ENCODE measurements around the gene JMJD7. TPM values are rescaled to one million over a fixed set of nuclear protein-coding genes. Genes with fewer than 3 reads are reported as not detected.

Gene JMJD7
- total RNA-seq, 1 experiment from 2014 or later, result 7.5 TPM

- Histone ChIP-seq H3K27me3 (no peaks in the 10 kb centered on the region), H3K27ac (no peak overlapping the region), H3K9me3 (replicated peaks) (no peaks in the 10 kb centered on the region), H3K4me1 (peaks cover 8% of the 10 kb centered on the region), H3K4me3 (no peak overlapping the region), H3K36me3 (no peaks in the 10 kb centered on the region; the same call in 1 of the 2 replicates)
- no peak for DNase-seq
These were observed 9.0 kb downstream of the JMJD7 start for GRCh38 chr15:41836713-41837454.

GRCh38 chr15:41838400-41838897, 10.6 kb downstream of the JMJD7 start, which contains the start of gene PLA2G4B:
PLA2G4B (plus strand) TSS chr15:41838847; CDS start chr15:41838914, 67 bp downstream.
- Histone ChIP-seq H3K9me3 (replicated peaks) (no peaks in the 10 kb centered on the region), H3K4me1 (peaks cover 8% of the 10 kb centered on the region), H3K27me3 (no peaks in the 10 kb centered on the region), H3K27ac (no peak within 1 kb of the TSS), H3K4me3 (no peak within 1 kb of the TSS), H3K36me3 (no peaks in the 10 kb centered on the region; the same call in 1 of the 2 replicates)
- DNase-seq, result no peak

- Histone ChIP-seq H3K4me3 (no peak overlapping the region), H3K9me3 (replicated peaks) (no peaks in the 10 kb centered on the region), H3K36me3 (no peaks in the 10 kb centered on the region; the same call in 1 of the 2 replicates), H3K27me3 (no peaks in the 10 kb centered on the region), H3K27ac (no peak overlapping the region), H3K4me1 (peaks cover 8% of the 10 kb centered on the region)
- no peak for DNase-seq
These were observed 12.0 kb downstream of the JMJD7 start for GRCh38 chr15:41839781-41840491.

GRCh38 chr15:41840673-41841072, 12.8 kb downstream of the JMJD7 start:
- H3K27me3 ChIP-seq, result no peaks in the 10 kb centered on the region
- no peak overlapping the region for H3K4me3 ChIP-seq
- no peak overlapping the region for H3K27ac ChIP-seq
- H3K9me3 ChIP-seq (replicated peaks), result no peaks in the 10 kb centered on the region
- no peaks in the 10 kb centered on the region; the same call in 1 of the 2 replicates for H3K36me3 ChIP-seq
- H3K4me1 ChIP-seq, result peaks cover 7% of the 10 kb centered on the region
- DNase-seq, result no peak

- Histone ChIP-seq H3K27ac (no peak overlapping the region), H3K27me3 (no peaks in the 10 kb centered on the region), H3K4me1 (peaks cover 4% of the 10 kb centered on the region), H3K4me3 (no peak overlapping the region), H3K9me3 (replicated peaks) (no peaks in the 10 kb centered on the region), H3K36me3 (peaks cover under 1% of the 10 kb centered on the region)
- DNase-seq, result no peak
These were observed 13.2 kb downstream of the JMJD7 start for GRCh38 chr15:41841131-41841530.

GRCh38 chr15:41842229-41842628, 14.3 kb downstream of the JMJD7 start:
- no peak for DNase-seq
- no peaks in the 10 kb centered on the region for H3K27me3 ChIP-seq
- H3K36me3 ChIP-seq, result peaks cover 3% of the 10 kb centered on the region

GRCh38 chr15:41843571-41843970, 15.7 kb downstream of the JMJD7 start:
- H3K27me3 ChIP-seq, result no peaks in the 10 kb centered on the region
- DNase-seq, result no peak
- no peaks in the 10 kb centered on the region for H3K4me1 ChIP-seq
- H3K9me3 ChIP-seq (replicated peaks), result no peaks in the 10 kb centered on the region
- no peak overlapping the region for H3K4me3 ChIP-seq
- H3K36me3 ChIP-seq, result peaks cover 3% of the 10 kb centered on the region
- H3K27ac ChIP-seq, result no peak overlapping the region

More at GRCh38 chr15:41842229-41842628, 14.3 kb downstream of the JMJD7 start:
- no peak overlapping the region for H3K27ac ChIP-seq
- H3K4me3 ChIP-seq, result no peak overlapping the region
- H3K9me3 ChIP-seq (replicated peaks), result no peaks in the 10 kb centered on the region
- H3K4me1 ChIP-seq, result no peaks in the 10 kb centered on the region

GRCh38 chr15:41844814-41845213, 16.9 kb downstream of the JMJD7 start:
- no peaks in the 10 kb centered on the region for H3K4me1 ChIP-seq
- no peak overlapping the region for H3K4me3 ChIP-seq
- no peak overlapping the region for H3K27ac ChIP-seq
- H3K36me3 ChIP-seq, result peaks cover 3% of the 10 kb centered on the region
- no peak for DNase-seq
- H3K27me3 ChIP-seq, result no peaks in the 10 kb centered on the region
- H3K9me3 ChIP-seq (replicated peaks), result no peaks in the 10 kb centered on the region

GRCh38 chr15:41847206-41847605, 19.3 kb downstream of the JMJD7 start:
- H3K4me1 ChIP-seq, result no peaks in the 10 kb centered on the region; the same call in 1 of the 2 replicates
- no peaks in the 10 kb centered on the region for H3K27me3 ChIP-seq
- no peaks in the 10 kb centered on the region for H3K9me3 ChIP-seq (replicated peaks)
- H3K36me3 ChIP-seq, result peaks cover 3% of the 10 kb centered on the region
- no peak overlapping the region for H3K4me3 ChIP-seq
- no peak overlapping the region for H3K27ac ChIP-seq
- DNase-seq, result no peak

GRCh38 chr15:41847981-41848380, 20.1 kb downstream of the JMJD7 start:
- Histone ChIP-seq H3K9me3 (replicated peaks) (no peaks in the 10 kb centered on the region), H3K27ac (no peak overlapping the region), H3K36me3 (peaks cover 3% of the 10 kb centered on the region), H3K4me3 (no peak overlapping the region), H3K4me1 (no peaks in the 10 kb centered on the region; the same call in 1 of the 2 replicates), H3K27me3 (no peaks in the 10 kb centered on the region)
- DNase-seq, result no peak

- Histone ChIP-seq H3K27ac (no peak overlapping the region), H3K36me3 (peaks cover 3% of the 10 kb centered on the region; the same call in 1 of the 2 replicates), H3K27me3 (no peaks in the 10 kb centered on the region), H3K9me3 (replicated peaks) (no peaks in the 10 kb centered on the region), H3K4me3 (no peak overlapping the region), H3K4me1 (no peaks in the 10 kb centered on the region; the same call in 1 of the 2 replicates)
- no peak for DNase-seq
These were observed 20.7 kb downstream of the JMJD7 start for GRCh38 chr15:41848631-41849030.

- H3K36me3 ChIP-seq, result peaks cover 3% of the 10 kb centered on the region; the same call in 1 of the 2 replicates
- no peaks in the 10 kb centered on the region; the same call in 1 of the 2 replicates for H3K4me1 ChIP-seq
- H3K27me3 ChIP-seq, result no peaks in the 10 kb centered on the region
- no peak overlapping the region for H3K4me3 ChIP-seq
- no peak overlapping the region for H3K27ac ChIP-seq
- no peaks in the 10 kb centered on the region for H3K9me3 ChIP-seq (replicated peaks)
- no peak for DNase-seq
These were observed 21.3 kb downstream of the JMJD7 start for GRCh38 chr15:41849204-41849603.

GRCh38 chr15:41849861-41850260, 22.0 kb downstream of the JMJD7 start:
- DNase-seq, result no peak
- Histone ChIP-seq H3K9me3 (replicated peaks) (no peaks in the 10 kb centered on the region), H3K4me3 (no peak overlapping the region), H3K27me3 (no peaks in the 10 kb centered on the region), H3K27ac (no peak overlapping the region), H3K4me1 (peaks cover 3% of the 10 kb centered on the region; the same call in 1 of the 2 replicates), H3K36me3 (peaks cover 3% of the 10 kb centered on the region; the same call in 1 of the 2 replicates)

GRCh38 chr15:41850482-41851166, 22.7 kb downstream of the JMJD7 start:
- no peak for DNase-seq

More at GRCh38 chr15:41850482-41851166, 22.7 kb downstream of the JMJD7 start:
- Histone ChIP-seq H3K4me3 (no peak overlapping the region), H3K27ac (no peak overlapping the region), H3K36me3 (peaks cover 3% of the 10 kb centered on the region; the same call in 1 of the 2 replicates), H3K9me3 (replicated peaks) (no peaks in the 10 kb centered on the region), H3K4me1 (peaks cover 3% of the 10 kb centered on the region; the same call in 1 of the 2 replicates), H3K27me3 (no peaks in the 10 kb centered on the region)

Measured in SJCRH30 (cell line).